GM23338 (cell line): ENCODE data around the gene KRTAP1-3. TPM values are rescaled to one million over a fixed set of nuclear protein-coding genes. Genes with fewer than 3 reads are reported as not detected.

Source experiments
- ATAC-seq: fragments of 200-7000 bp; cut with Tn5 transposase; 3 replicates; pipeline ENCODE4 v1.9.1; 2020
- DNase-seq: peaks from one replicate; pipeline ENCODE4 v3.0.0-alpha.2; 2015; ENCODE audit warnings: low spot score
- H2AFZ ChIP-seq: fragments of 200-600 bp; sonication (generic); 2 replicates; pipeline ENCODE4 v1.8.0; 2016; ENCODE audit warnings: antibody characterized with exemption, mild to moderate bottlenecking, moderate library complexity
- H3F3A ChIP-seq: fragments of 200-600 bp; sonication (generic); replicated peaks from 2 replicates; pipeline ENCODE4 v1.8.0; 2017; ENCODE audit warnings: antibody characterized with exemption, mixed run types, low read depth
- H3K27ac ChIP-seq: fragments of 200-600 bp; sonication (generic); 2 replicates; pipeline ENCODE4 v1.6.1; 2016; ENCODE audit warnings: low read depth
- H3K27me3 ChIP-seq: fragments of 200-600 bp; sonication (generic); 2 replicates; pipeline ENCODE4 v1.8.0; 2016; ENCODE audit warnings: mild to moderate bottlenecking, mixed run types, moderate library complexity; ENCODE audit not compliant: insufficient read depth
- H3K36me3 ChIP-seq: fragments of 200-600 bp; sonication (generic); 2 replicates; pipeline ENCODE4 v1.8.0; 2016; ENCODE audit warnings: mild to moderate bottlenecking; ENCODE audit not compliant: insufficient read depth
- H3K4me1 ChIP-seq: fragments of 200-600 bp; sonication (generic); 2 replicates; pipeline ENCODE4 v1.8.0; 2016; ENCODE audit warnings: mild to moderate bottlenecking, moderate library complexity; ENCODE audit not compliant: insufficient read depth
- H3K4me2 ChIP-seq: fragments of 200-600 bp; sonication (generic); 2 replicates; pipeline ENCODE4 v1.7.1; 2017; ENCODE audit warnings: mixed run types
- H3K4me3 ChIP-seq: fragments of 200-600 bp; sonication (generic); 2 replicates; pipeline ENCODE4 v1.6.1; 2016; ENCODE audit warnings: mixed run types
- H3K79me2 ChIP-seq: fragments of 200-600 bp; sonication (generic); replicated peaks from 2 replicates; pipeline ENCODE4 v1.8.0; 2017; ENCODE audit warnings: mild to moderate bottlenecking; ENCODE audit not compliant: insufficient read depth
- H3K9me2 ChIP-seq: fragments of 200-600 bp; sonication (generic); 2 replicates; pipeline ENCODE4 v1.8.0; 2017; ENCODE audit not compliant: insufficient read depth
- H4K20me1 ChIP-seq: fragments of 200-600 bp; sonication (generic); replicated peaks from 2 replicates; pipeline ENCODE4 v1.8.0; 2017; ENCODE audit warnings: mild to moderate bottlenecking; ENCODE audit not compliant: insufficient read depth
- H3K27ac Mint-ChIP-seq: 2 replicates; pipeline ENCODE4 v1.8.0; 2020; ENCODE audit warnings: inconsistent platforms, mild to moderate bottlenecking, moderate library complexity, mixed read lengths
- H3K27me3 Mint-ChIP-seq: 3 replicates; pipeline ENCODE4 v1.8.0; 2022; ENCODE audit warnings: low read depth, mild to moderate bottlenecking, moderate library complexity, mixed read lengths, inconsistent platforms; ENCODE audit not compliant: insufficient read depth, poor library complexity
- H3K36me3 Mint-ChIP-seq: 3 replicates; pipeline ENCODE4 v1.8.0; 2021; ENCODE audit warnings: low read depth, mild to moderate bottlenecking, inconsistent platforms, moderate library complexity, mixed read lengths
- H3K4me1 Mint-ChIP-seq: 3 replicates; pipeline ENCODE4 v1.8.0; 2020; ENCODE audit warnings: mild to moderate bottlenecking, inconsistent platforms, mixed read lengths
- H3K4me3 Mint-ChIP-seq: 3 replicates; pipeline ENCODE4 v1.8.0; 2021; ENCODE audit warnings: moderate library complexity, mild to moderate bottlenecking, inconsistent platforms, mixed read lengths
- H3K9me3 Mint-ChIP-seq: 3 replicates; pipeline ENCODE4 v1.8.0; 2020; ENCODE audit warnings: moderate library complexity, mild to moderate bottlenecking, inconsistent platforms, mixed read lengths
- CREB1 ChIP-seq: fragments of 250-450 bp; sonication (Bioruptor Pico); IDR thresholded peaks from 2 replicates; pipeline ENCODE4 v1.5.0; 2020; ENCODE audit warnings: low read depth, mild to moderate bottlenecking, moderate library complexity
- EZH2 ChIP-seq: fragments of 200-600 bp; sonication (generic); IDR thresholded peaks from one replicate; pipeline ENCODE4 v1.8.0; 2017; ENCODE audit warnings: antibody characterized with exemption, mild to moderate bottlenecking, low read depth; ENCODE audit not compliant: unreplicated experiment
- EZH2phosphoT487 ChIP-seq: fragments of 200-600 bp; sonication (generic); IDR thresholded peaks from one replicate; pipeline ENCODE4 v1.8.1; 2018; ENCODE audit warnings: antibody characterized with exemption; ENCODE audit not compliant: unreplicated experiment
- JUNB ChIP-seq: IDR thresholded peaks from one replicate; pipeline ENCODE4 v1.6.1; 2016; ENCODE audit warnings: antibody characterized with exemption; ENCODE audit not compliant: unreplicated experiment
- NANOG ChIP-seq: IDR thresholded peaks from 2 replicates; pipeline ENCODE4 v1.6.1; 2016; ENCODE audit warnings: antibody characterized with exemption, borderline replicate concordance
- POLR2AphosphoS5 ChIP-seq: IDR thresholded peaks from 2 replicates; pipeline ENCODE4 v1.6.1; 2016; ENCODE audit warnings: antibody characterized with exemption, low read depth
- STAT1 ChIP-seq: IDR thresholded peaks from one replicate; pipeline ENCODE4 v1.6.1; 2016; ENCODE audit warnings: antibody characterized with exemption; ENCODE audit not compliant: unreplicated experiment
- ZNF114 ChIP-seq: fragments of 250-450 bp; sonication (Bioruptor Pico); IDR thresholded peaks from 2 replicates; pipeline ENCODE4 v1.5.0; 2020; ENCODE audit warnings: mild to moderate bottlenecking, moderate library complexity
- ZNF331 ChIP-seq: fragments of 250-450 bp; sonication (Bioruptor Pico); IDR thresholded peaks from 2 replicates; pipeline ENCODE4 v1.5.0; 2020; ENCODE audit warnings: low read depth, mild to moderate bottlenecking, moderate library complexity
- polyA plus RNA-seq: library from polyadenylated mRNA; unstranded; fragments of >200 nt; fragmentation: Nextera tagmentation; extraction: Ambion mirVana; gene quantifications from 2 replicates; pipeline ENCODE4 v1.2.1, GENCODE V29; 2016
- total RNA-seq: library from RNA; depleted of rRNA; stranded (reverse); fragments of >200 nt; shearing (Covaris generic); gene quantifications from 2 replicates; pipeline ENCODE4 v1.2.3, GENCODE V29; 2014
- TF ChIP-seq, protein P1 (sequence below): IDR thresholded peaks from one replicate; pipeline ENCODE4 v1.6.1; 2018; ENCODE audit warnings: antibody characterized with exemption; ENCODE audit not compliant: unreplicated experiment
- TF ChIP-seq, protein P2 (sequence below): fragments of 250-450 bp; sonication (Bioruptor Pico); IDR thresholded peaks from 2 replicates; pipeline ENCODE4 v1.5.0; 2020; ENCODE audit warnings: mild to moderate bottlenecking, moderate library complexity
- TF ChIP-seq, protein P3 (sequence below), 2 experiments: fragments of 200-600 bp in 1 of 2; sonication (generic) in 1 of 2; conservative IDR thresholded peaks; 2 replicates each; pipeline versions ENCODE4 v1.5.1 to v1.6.1; 2016 to 2017; ENCODE audit warnings: antibody characterized with exemption in 2 of 2, low read depth in 2 of 2, mild to moderate bottlenecking in 2 of 2, moderate library complexity in 1 of 2
- TF ChIP-seq, protein P4 (sequence below): IDR thresholded peaks from 2 replicates; pipeline ENCODE4 v1.6.1; 2016; ENCODE audit warnings: antibody characterized with exemption

Gene KRTAP1-3
- total and polyA plus RNA-seq, 2 experiments from 2014 or later, result not detected

DNA sequence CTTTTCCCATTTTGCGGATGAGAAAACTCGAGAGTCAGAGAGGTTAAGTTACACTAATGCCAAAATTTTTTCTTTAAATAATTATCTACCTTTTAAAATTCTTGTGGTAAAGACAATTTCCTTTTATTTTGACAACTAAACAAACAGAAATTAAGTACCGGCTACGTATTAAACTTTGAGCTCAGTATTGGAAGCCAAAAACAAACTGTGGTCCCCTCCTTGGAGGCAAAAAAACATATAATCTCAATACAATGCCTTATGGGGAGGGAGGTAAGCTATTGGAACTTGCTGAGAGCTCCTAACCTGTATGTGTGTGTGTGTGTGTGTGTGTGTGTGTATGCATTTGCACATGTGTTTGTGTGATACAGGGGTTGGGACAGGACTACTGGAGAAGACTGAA lies 28.8 kb upstream of the KRTAP1-3 start:
- Histone ChIP-seq H2AFZ (no peak overlapping the region), H3K27ac (no peak overlapping the region), H4K20me1 (no peaks in the 10 kb centered on the region), H3K79me2 (no peaks in the 10 kb centered on the region), H3K36me3 (no peaks in the 10 kb centered on the region), H3K4me1 (0 out of 2 replicates have a peak, but pooled peaks cover 6% of the 10 kb centered on the region), H3K4me3 (no peak overlapping the region), H3F3A (no peaks in the 10 kb centered on the region), H3K4me2 (no peak overlapping the region), H3K9me2 (no peaks in the 10 kb centered on the region; the same call in none of the 2 replicates), H3K27me3 (no peaks in the 10 kb centered on the region)
- Mint-ChIP-seq H3K27me3 (no peaks in the 10 kb centered on the region), H3K4me1 (peaks cover 4% of the 10 kb centered on the region), H3K27ac (no peak overlapping the region), H3K9me3 (no peaks in the 10 kb centered on the region), H3K36me3 (no peaks in the 10 kb centered on the region), H3K4me3 (no peak overlapping the region)
- ATAC-seq (no peak), DNase-seq (no peak)
- TF ChIP-seq POLR2AphosphoS5, result no peak
- TF ChIP-seq, protein P1, sequence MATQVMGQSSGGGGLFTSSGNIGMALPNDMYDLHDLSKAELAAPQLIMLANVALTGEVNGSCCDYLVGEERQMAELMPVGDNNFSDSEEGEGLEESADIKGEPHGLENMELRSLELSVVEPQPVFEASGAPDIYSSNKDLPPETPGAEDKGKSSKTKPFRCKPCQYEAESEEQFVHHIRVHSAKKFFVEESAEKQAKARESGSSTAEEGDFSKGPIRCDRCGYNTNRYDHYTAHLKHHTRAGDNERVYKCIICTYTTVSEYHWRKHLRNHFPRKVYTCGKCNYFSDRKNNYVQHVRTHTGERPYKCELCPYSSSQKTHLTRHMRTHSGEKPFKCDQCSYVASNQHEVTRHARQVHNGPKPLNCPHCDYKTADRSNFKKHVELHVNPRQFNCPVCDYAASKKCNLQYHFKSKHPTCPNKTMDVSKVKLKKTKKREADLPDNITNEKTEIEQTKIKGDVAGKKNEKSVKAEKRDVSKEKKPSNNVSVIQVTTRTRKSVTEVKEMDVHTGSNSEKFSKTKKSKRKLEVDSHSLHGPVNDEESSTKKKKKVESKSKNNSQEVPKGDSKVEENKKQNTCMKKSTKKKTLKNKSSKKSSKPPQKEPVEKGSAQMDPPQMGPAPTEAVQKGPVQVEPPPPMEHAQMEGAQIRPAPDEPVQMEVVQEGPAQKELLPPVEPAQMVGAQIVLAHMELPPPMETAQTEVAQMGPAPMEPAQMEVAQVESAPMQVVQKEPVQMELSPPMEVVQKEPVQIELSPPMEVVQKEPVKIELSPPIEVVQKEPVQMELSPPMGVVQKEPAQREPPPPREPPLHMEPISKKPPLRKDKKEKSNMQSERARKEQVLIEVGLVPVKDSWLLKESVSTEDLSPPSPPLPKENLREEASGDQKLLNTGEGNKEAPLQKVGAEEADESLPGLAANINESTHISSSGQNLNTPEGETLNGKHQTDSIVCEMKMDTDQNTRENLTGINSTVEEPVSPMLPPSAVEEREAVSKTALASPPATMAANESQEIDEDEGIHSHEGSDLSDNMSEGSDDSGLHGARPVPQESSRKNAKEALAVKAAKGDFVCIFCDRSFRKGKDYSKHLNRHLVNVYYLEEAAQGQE, result no peak
- TF ChIP-seq NANOG, result no peak
- no peak for TF ChIP-seq STAT1
- TF ChIP-seq, protein P2, sequence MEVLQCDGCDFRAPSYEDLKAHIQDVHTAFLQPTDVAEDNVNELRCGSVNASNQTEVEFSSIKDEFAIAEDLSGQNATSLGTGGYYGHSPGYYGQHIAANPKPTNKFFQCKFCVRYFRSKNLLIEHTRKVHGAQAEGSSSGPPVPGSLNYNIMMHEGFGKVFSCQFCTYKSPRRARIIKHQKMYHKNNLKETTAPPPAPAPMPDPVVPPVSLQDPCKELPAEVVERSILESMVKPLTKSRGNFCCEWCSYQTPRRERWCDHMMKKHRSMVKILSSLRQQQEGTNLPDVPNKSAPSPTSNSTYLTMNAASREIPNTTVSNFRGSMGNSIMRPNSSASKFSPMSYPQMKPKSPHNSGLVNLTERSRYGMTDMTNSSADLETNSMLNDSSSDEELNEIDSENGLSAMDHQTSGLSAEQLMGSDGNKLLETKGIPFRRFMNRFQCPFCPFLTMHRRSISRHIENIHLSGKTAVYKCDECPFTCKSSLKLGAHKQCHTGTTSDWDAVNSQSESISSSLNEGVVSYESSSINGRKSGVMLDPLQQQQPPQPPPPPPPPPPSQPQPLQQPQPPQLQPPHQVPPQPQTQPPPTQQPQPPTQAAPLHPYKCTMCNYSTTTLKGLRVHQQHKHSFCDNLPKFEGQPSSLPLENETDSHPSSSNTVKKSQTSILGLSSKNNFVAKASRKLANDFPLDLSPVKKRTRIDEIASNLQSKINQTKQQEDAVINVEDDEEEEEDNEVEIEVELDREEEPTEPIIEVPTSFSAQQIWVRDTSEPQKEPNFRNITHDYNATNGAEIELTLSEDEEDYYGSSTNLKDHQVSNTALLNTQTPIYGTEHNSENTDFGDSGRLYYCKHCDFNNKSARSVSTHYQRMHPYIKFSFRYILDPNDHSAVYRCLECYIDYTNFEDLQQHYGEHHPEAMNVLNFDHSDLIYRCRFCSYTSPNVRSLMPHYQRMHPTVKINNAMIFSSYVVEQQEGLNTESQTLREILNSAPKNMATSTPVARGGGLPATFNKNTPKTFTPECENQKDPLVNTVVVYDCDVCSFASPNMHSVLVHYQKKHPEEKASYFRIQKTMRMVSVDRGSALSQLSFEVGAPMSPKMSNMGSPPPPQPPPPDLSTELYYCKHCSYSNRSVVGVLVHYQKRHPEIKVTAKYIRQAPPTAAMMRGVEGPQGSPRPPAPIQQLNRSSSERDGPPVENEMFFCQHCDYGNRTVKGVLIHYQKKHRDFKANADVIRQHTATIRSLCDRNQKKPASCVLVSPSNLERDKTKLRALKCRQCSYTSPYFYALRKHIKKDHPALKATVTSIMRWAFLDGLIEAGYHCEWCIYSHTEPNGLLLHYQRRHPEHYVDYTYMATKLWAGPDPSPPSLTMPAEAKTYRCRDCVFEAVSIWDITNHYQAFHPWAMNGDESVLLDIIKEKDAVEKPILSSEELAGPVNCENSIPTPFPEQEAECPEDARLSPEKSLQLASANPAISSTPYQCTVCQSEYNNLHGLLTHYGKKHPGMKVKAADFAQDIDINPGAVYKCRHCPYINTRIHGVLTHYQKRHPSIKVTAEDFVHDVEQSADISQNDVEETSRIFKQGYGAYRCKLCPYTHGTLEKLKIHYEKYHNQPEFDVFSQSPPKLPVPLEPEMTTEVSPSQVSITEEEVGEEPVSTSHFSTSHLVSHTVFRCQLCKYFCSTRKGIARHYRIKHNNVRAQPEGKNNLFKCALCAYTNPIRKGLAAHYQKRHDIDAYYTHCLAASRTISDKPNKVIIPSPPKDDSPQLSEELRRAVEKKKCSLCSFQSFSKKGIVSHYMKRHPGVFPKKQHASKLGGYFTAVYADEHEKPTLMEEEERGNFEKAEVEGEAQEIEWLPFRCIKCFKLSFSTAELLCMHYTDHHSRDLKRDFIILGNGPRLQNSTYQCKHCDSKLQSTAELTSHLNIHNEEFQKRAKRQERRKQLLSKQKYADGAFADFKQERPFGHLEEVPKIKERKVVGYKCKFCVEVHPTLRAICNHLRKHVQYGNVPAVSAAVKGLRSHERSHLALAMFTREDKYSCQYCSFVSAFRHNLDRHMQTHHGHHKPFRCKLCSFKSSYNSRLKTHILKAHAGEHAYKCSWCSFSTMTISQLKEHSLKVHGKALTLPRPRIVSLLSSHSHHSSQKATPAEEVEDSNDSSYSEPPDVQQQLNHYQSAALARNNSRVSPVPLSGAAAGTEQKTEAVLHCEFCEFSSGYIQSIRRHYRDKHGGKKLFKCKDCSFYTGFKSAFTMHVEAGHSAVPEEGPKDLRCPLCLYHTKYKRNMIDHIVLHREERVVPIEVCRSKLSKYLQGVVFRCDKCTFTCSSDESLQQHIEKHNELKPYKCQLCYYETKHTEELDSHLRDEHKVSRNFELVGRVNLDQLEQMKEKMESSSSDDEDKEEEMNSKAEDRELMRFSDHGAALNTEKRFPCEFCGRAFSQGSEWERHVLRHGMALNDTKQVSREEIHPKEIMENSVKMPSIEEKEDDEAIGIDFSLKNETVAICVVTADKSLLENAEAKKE (CRISPR knock-in tag), result no peak
- TF ChIP-seq, protein P3, sequence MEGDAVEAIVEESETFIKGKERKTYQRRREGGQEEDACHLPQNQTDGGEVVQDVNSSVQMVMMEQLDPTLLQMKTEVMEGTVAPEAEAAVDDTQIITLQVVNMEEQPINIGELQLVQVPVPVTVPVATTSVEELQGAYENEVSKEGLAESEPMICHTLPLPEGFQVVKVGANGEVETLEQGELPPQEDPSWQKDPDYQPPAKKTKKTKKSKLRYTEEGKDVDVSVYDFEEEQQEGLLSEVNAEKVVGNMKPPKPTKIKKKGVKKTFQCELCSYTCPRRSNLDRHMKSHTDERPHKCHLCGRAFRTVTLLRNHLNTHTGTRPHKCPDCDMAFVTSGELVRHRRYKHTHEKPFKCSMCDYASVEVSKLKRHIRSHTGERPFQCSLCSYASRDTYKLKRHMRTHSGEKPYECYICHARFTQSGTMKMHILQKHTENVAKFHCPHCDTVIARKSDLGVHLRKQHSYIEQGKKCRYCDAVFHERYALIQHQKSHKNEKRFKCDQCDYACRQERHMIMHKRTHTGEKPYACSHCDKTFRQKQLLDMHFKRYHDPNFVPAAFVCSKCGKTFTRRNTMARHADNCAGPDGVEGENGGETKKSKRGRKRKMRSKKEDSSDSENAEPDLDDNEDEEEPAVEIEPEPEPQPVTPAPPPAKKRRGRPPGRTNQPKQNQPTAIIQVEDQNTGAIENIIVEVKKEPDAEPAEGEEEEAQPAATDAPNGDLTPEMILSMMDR (conservative IDR thresholded peaks at IDR 0.05; ENCODE audit: low read depth in 2 of 2), result no peak
- no peak for TF ChIP-seq CREB1
- TF ChIP-seq EZH2, result no peak
- TF ChIP-seq, protein P4, sequence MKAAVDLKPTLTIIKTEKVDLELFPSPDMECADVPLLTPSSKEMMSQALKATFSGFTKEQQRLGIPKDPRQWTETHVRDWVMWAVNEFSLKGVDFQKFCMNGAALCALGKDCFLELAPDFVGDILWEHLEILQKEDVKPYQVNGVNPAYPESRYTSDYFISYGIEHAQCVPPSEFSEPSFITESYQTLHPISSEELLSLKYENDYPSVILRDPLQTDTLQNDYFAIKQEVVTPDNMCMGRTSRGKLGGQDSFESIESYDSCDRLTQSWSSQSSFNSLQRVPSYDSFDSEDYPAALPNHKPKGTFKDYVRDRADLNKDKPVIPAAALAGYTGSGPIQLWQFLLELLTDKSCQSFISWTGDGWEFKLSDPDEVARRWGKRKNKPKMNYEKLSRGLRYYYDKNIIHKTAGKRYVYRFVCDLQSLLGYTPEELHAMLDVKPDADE, result no peak
- no peak for TF ChIP-seq EZH2phosphoT487
- no peak for TF ChIP-seq JUNB
- TF ChIP-seq ZNF114 (CRISPR knock-in tag), result no peak
- TF ChIP-seq ZNF331 (CRISPR knock-in tag), result no peak
